GM23338 (cell line): ENCODE data around the gene PARP3. TPM values are rescaled to one million over a fixed set of nuclear protein-coding genes. Genes with fewer than 3 reads are reported as not detected.

ENCODE experiments used
- ATAC-seq: fragments of 200-7000 bp; cut with Tn5 transposase; 3 replicates; pipeline ENCODE4 v1.9.1; 2020
- DNase-seq: peaks from one replicate; pipeline ENCODE4 v3.0.0-alpha.2; 2015; ENCODE audit warnings: low spot score
- H2AFZ ChIP-seq: fragments of 200-600 bp; sonication (generic); 2 replicates; pipeline ENCODE4 v1.8.0; 2016; ENCODE audit warnings: antibody characterized with exemption, mild to moderate bottlenecking, moderate library complexity
- H3F3A ChIP-seq: fragments of 200-600 bp; sonication (generic); replicated peaks from 2 replicates; pipeline ENCODE4 v1.8.0; 2017; ENCODE audit warnings: antibody characterized with exemption, mixed run types, low read depth
- H3K27ac ChIP-seq: fragments of 200-600 bp; sonication (generic); 2 replicates; pipeline ENCODE4 v1.6.1; 2016; ENCODE audit warnings: low read depth
- H3K27me3 ChIP-seq: fragments of 200-600 bp; sonication (generic); 2 replicates; pipeline ENCODE4 v1.8.0; 2016; ENCODE audit warnings: mild to moderate bottlenecking, mixed run types, moderate library complexity; ENCODE audit not compliant: insufficient read depth
- H3K36me3 ChIP-seq: fragments of 200-600 bp; sonication (generic); 2 replicates; pipeline ENCODE4 v1.8.0; 2016; ENCODE audit warnings: mild to moderate bottlenecking; ENCODE audit not compliant: insufficient read depth
- H3K4me1 ChIP-seq: fragments of 200-600 bp; sonication (generic); 2 replicates; pipeline ENCODE4 v1.8.0; 2016; ENCODE audit warnings: mild to moderate bottlenecking, moderate library complexity; ENCODE audit not compliant: insufficient read depth
- H3K4me2 ChIP-seq: fragments of 200-600 bp; sonication (generic); 2 replicates; pipeline ENCODE4 v1.7.1; 2017; ENCODE audit warnings: mixed run types
- H3K4me3 ChIP-seq: fragments of 200-600 bp; sonication (generic); 2 replicates; pipeline ENCODE4 v1.6.1; 2016; ENCODE audit warnings: mixed run types
- H3K79me2 ChIP-seq: fragments of 200-600 bp; sonication (generic); replicated peaks from 2 replicates; pipeline ENCODE4 v1.8.0; 2017; ENCODE audit warnings: mild to moderate bottlenecking; ENCODE audit not compliant: insufficient read depth
- H3K9me2 ChIP-seq: fragments of 200-600 bp; sonication (generic); 2 replicates; pipeline ENCODE4 v1.8.0; 2017; ENCODE audit not compliant: insufficient read depth
- H4K20me1 ChIP-seq: fragments of 200-600 bp; sonication (generic); replicated peaks from 2 replicates; pipeline ENCODE4 v1.8.0; 2017; ENCODE audit warnings: mild to moderate bottlenecking; ENCODE audit not compliant: insufficient read depth
- H3K27ac Mint-ChIP-seq: 2 replicates; pipeline ENCODE4 v1.8.0; 2020; ENCODE audit warnings: inconsistent platforms, mild to moderate bottlenecking, moderate library complexity, mixed read lengths
- H3K27me3 Mint-ChIP-seq: 3 replicates; pipeline ENCODE4 v1.8.0; 2022; ENCODE audit warnings: low read depth, mild to moderate bottlenecking, moderate library complexity, mixed read lengths, inconsistent platforms; ENCODE audit not compliant: insufficient read depth, poor library complexity
- H3K36me3 Mint-ChIP-seq: 3 replicates; pipeline ENCODE4 v1.8.0; 2021; ENCODE audit warnings: low read depth, mild to moderate bottlenecking, inconsistent platforms, moderate library complexity, mixed read lengths
- H3K4me1 Mint-ChIP-seq: 3 replicates; pipeline ENCODE4 v1.8.0; 2020; ENCODE audit warnings: mild to moderate bottlenecking, inconsistent platforms, mixed read lengths
- H3K4me3 Mint-ChIP-seq: 3 replicates; pipeline ENCODE4 v1.8.0; 2021; ENCODE audit warnings: moderate library complexity, mild to moderate bottlenecking, inconsistent platforms, mixed read lengths
- H3K9me3 Mint-ChIP-seq: 3 replicates; pipeline ENCODE4 v1.8.0; 2020; ENCODE audit warnings: moderate library complexity, mild to moderate bottlenecking, inconsistent platforms, mixed read lengths
- CREB1 ChIP-seq: fragments of 250-450 bp; sonication (Bioruptor Pico); IDR thresholded peaks from 2 replicates; pipeline ENCODE4 v1.5.0; 2020; ENCODE audit warnings: low read depth, mild to moderate bottlenecking, moderate library complexity
- CTCF ChIP-seq, 2 experiments: fragments of 200-600 bp in 1 of 2; sonication (generic) in 1 of 2; conservative IDR thresholded peaks; 2 replicates each; pipeline versions ENCODE4 v1.5.1 to v1.6.1; 2016 to 2017; ENCODE audit warnings: antibody characterized with exemption in 2 of 2, low read depth in 2 of 2, mild to moderate bottlenecking in 2 of 2, moderate library complexity in 1 of 2
- ETS1 ChIP-seq: IDR thresholded peaks from 2 replicates; pipeline ENCODE4 v1.6.1; 2016; ENCODE audit warnings: antibody characterized with exemption
- EZH2 ChIP-seq: fragments of 200-600 bp; sonication (generic); IDR thresholded peaks from one replicate; pipeline ENCODE4 v1.8.0; 2017; ENCODE audit warnings: antibody characterized with exemption, mild to moderate bottlenecking, low read depth; ENCODE audit not compliant: unreplicated experiment
- EZH2phosphoT487 ChIP-seq: fragments of 200-600 bp; sonication (generic); IDR thresholded peaks from one replicate; pipeline ENCODE4 v1.8.1; 2018; ENCODE audit warnings: antibody characterized with exemption; ENCODE audit not compliant: unreplicated experiment
- JUNB ChIP-seq: IDR thresholded peaks from one replicate; pipeline ENCODE4 v1.6.1; 2016; ENCODE audit warnings: antibody characterized with exemption; ENCODE audit not compliant: unreplicated experiment
- NANOG ChIP-seq: IDR thresholded peaks from 2 replicates; pipeline ENCODE4 v1.6.1; 2016; ENCODE audit warnings: antibody characterized with exemption, borderline replicate concordance
- POLR2AphosphoS5 ChIP-seq: IDR thresholded peaks from 2 replicates; pipeline ENCODE4 v1.6.1; 2016; ENCODE audit warnings: antibody characterized with exemption, low read depth
- REST ChIP-seq: IDR thresholded peaks from one replicate; pipeline ENCODE4 v1.6.1; 2018; ENCODE audit warnings: antibody characterized with exemption; ENCODE audit not compliant: unreplicated experiment
- STAT1 ChIP-seq: IDR thresholded peaks from one replicate; pipeline ENCODE4 v1.6.1; 2016; ENCODE audit warnings: antibody characterized with exemption; ENCODE audit not compliant: unreplicated experiment
- ZNF114 ChIP-seq: fragments of 250-450 bp; sonication (Bioruptor Pico); IDR thresholded peaks from 2 replicates; pipeline ENCODE4 v1.5.0; 2020; ENCODE audit warnings: mild to moderate bottlenecking, moderate library complexity
- ZNF331 ChIP-seq: fragments of 250-450 bp; sonication (Bioruptor Pico); IDR thresholded peaks from 2 replicates; pipeline ENCODE4 v1.5.0; 2020; ENCODE audit warnings: low read depth, mild to moderate bottlenecking, moderate library complexity
- ZNF462 ChIP-seq: fragments of 250-450 bp; sonication (Bioruptor Pico); IDR thresholded peaks from 2 replicates; pipeline ENCODE4 v1.5.0; 2020; ENCODE audit warnings: mild to moderate bottlenecking, moderate library complexity
- polyA plus RNA-seq: library from polyadenylated mRNA; unstranded; fragments of >200 nt; fragmentation: Nextera tagmentation; extraction: Ambion mirVana; gene quantifications from 2 replicates; pipeline ENCODE4 v1.2.1, GENCODE V29; 2016
- total RNA-seq: library from RNA; depleted of rRNA; stranded (reverse); fragments of >200 nt; shearing (Covaris generic); gene quantifications from 2 replicates; pipeline ENCODE4 v1.2.3, GENCODE V29; 2014

PARP3 gene
- total and polyA plus RNA-seq, 2 experiments from 2014 or later: 0.76 to 1.1 TPM

- peaks cover 79% of the 10 kb centered on the region for H3K36me3 Mint-ChIP-seq
- peaks cover 7% of the 10 kb centered on the region for H3K27me3 Mint-ChIP-seq
Measured at GRCh38 chr3:51937014-51937413, 5.1 kb upstream of the PARP3 start.

More at GRCh38 chr3:51937014-51937413, 5.1 kb upstream of the PARP3 start:
- ATAC-seq (no peak), DNase-seq (no peak)
- Histone ChIP-seq H3K27ac (no peak overlapping the region), H3K79me2 (peaks cover 25% of the 10 kb centered on the region), H3K4me1 (peaks cover 9% of the 10 kb centered on the region; the same call in 1 of the 2 replicates), H3K27me3 (no peaks in the 10 kb centered on the region), H4K20me1 (peaks cover 12% of the 10 kb centered on the region), H3K36me3 (peaks cover 12% of the 10 kb centered on the region), H3K4me3 (no peak overlapping the region), H3F3A (0 out of 2 replicates have a peak, but pooled peaks cover 2% of the 10 kb centered on the region), H3K9me2 (no peaks in the 10 kb centered on the region), H3K4me2 (no peak overlapping the region), H2AFZ (no peak overlapping the region)
- Mint-ChIP-seq H3K4me1 (peaks cover 15% of the 10 kb centered on the region), H3K27ac (no peak overlapping the region), H3K9me3 (no peaks in the 10 kb centered on the region), H3K4me3 (no peak overlapping the region)
- TF ChIP-seq NANOG (no peak), ETS1 (no peak), ZNF331 (CRISPR knock-in tag) (no peak), CREB1 (CRISPR knock-in tag) (no peak), ZNF462 (CRISPR knock-in tag) (no peak), EZH2 (no peak), JUNB (no peak), STAT1 (no peak), POLR2AphosphoS5 (no peak), CTCF (conservative IDR thresholded peaks at IDR 0.05; ENCODE audit: low read depth in 2 of 2) (no peak), REST (no peak), EZH2phosphoT487 (no peak), ZNF114 (CRISPR knock-in tag) (no peak)
